GM12874 (cell line): ENCODE measurements around the gene RFX4.

Source experiments
- TF ChIP-seq, protein P1 (sequence below): IDR thresholded peaks from 2 replicates; pipeline ENCODE4 v1.5.1; 2011; ENCODE audit warnings: low read depth, mild to moderate bottlenecking, control low read depth, low read length, moderate library complexity; ENCODE audit not compliant: insufficient read depth

The RFX4 gene

DNA sequence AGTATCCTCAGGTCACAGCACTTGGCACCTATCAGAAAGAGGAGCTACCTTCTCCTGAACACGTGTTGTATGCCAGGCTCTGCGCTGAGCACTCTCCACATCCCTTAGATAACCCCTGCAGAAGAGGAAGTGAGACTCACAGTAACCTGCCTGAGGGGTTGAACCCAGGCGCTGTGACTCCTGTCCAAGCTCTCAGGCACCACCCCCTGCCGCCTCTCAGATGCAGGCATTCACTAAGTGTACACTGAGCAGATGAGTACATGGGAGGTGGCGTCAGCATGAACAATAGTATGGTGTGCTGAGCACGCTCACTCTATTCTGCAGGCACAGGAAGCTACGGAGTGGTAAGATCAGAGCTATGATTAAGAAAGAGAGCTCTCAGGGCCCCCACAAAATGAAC, 170.7 kb downstream of the RFX4 start:
- TF ChIP-seq, protein P1, sequence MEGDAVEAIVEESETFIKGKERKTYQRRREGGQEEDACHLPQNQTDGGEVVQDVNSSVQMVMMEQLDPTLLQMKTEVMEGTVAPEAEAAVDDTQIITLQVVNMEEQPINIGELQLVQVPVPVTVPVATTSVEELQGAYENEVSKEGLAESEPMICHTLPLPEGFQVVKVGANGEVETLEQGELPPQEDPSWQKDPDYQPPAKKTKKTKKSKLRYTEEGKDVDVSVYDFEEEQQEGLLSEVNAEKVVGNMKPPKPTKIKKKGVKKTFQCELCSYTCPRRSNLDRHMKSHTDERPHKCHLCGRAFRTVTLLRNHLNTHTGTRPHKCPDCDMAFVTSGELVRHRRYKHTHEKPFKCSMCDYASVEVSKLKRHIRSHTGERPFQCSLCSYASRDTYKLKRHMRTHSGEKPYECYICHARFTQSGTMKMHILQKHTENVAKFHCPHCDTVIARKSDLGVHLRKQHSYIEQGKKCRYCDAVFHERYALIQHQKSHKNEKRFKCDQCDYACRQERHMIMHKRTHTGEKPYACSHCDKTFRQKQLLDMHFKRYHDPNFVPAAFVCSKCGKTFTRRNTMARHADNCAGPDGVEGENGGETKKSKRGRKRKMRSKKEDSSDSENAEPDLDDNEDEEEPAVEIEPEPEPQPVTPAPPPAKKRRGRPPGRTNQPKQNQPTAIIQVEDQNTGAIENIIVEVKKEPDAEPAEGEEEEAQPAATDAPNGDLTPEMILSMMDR: no peak

DNA sequence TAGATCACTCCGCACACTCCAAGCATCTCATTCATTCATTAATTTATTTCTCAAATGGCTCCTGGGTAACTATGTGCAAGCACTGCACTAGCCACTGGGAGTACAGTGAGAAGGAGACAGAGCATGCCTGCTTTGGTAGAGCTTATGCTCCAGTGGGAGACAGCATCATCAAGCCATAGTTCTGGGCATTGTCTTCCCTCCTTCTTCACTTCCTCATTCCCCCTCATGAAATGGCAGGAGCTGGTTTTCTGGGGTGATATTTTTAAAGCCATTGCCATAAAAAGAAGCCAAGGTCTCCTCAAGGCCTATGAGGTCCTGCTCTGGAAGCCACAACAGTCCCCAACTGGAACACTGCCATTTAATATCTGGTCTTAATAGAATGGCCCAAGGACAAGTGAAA, 171.5 kb downstream of the RFX4 start:
- TF ChIP-seq, protein P1: no peak

DNA sequence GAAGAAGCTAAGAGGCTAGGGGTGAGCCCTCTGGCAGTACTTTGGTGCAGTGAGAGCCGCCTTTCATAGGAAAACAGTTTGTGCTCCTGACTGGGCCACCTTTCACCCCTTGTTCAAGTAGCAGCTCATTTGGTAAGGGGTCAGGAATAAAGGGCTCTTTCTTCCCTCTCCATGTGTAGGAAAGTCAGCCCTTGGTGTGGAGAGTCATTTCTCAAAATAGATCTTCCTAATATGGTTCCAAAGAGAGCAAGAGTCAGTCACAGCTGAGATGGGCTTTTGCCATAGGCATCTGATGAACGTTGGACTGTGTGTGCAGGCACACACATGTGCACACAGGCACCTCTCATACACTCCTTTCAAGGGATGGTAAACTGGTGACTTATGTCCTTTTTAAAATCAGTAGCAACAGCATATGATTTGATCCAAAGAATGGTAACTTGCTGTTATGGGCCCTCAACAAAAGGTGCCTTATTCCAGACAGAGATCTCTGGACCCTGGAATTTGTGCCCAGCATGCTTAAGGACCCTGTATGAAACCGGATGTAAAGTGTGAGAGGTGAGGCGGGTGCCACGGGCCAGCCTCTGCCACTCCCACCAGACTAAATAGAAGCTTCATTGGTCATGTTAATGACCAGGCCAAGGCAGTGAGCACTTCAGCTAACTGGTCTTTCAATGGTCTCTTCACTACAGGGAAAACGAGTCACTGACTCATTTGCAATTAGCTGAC, 175.0 kb downstream of the RFX4 start:
- TF ChIP-seq, protein P1: no peak

DNA sequence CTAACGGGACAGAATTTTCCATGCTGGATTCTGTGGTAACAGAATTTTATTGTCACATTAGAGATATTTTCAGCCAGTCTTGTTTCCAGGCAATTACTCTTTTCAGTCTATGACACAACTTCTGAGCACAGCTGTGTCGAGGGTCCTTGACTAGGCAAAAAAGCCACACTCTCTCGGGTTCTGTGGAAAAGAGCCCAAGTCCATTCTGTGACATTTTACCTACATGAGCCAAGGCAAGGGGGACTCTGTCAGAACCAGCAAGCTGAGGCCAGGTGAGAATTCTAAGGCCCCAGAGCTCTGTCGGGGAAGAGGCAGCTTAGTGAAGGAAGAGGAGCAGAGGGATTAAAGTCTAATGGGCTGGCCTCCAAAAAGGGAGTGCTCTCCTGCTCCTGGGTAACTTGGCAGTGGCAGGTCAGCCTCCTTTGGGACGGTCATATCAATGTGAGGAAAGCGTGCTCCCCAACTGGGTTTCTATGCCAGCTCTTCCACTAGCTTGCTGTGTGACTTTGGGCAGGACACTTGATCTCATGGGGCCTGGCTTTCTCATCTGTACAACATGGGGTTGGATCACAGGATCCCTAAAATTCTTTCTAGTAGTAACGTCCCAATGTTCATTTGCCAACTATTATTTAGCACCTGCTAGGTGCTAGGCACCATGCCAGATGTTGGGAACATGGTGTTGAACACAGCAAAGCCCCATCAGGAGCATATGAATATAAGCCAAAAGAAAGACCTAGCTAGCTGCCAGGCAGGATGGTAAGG, 175.7 kb downstream of the RFX4 start:
- TF ChIP-seq, protein P1: no peak

DNA sequence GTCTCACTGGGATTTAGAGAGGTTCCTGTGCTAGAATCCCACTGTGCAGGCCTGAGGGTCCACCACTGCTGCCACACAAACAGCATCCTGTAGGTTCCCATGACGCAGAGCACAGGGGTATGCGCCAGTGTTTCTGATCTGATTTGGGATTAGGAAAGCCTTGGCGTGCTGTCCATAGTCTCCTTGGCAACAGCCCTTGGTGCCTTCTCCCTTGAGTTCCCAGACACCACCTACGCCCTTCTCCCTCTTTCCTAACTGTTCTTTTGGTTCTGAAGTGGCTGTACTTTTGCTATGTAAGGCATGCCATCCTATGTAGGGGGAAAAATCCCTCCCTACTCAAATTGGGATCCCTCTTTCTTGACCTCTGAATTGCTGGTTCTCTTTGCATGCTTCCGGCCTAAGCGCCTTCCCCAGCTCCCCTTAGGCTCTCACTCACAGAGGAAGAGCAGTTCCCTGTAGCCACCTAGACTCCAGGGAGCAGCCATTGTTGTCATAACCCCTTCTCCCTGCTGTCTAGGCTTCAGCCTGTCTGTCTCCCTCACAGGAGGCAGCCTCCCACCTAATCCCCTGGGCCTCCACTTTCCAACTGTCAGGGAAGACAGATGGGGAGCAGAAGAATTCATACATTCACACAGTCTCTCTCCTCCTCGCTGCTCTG, 176.9 kb downstream of the RFX4 start:
- TF ChIP-seq, protein P1: no peak

DNA sequence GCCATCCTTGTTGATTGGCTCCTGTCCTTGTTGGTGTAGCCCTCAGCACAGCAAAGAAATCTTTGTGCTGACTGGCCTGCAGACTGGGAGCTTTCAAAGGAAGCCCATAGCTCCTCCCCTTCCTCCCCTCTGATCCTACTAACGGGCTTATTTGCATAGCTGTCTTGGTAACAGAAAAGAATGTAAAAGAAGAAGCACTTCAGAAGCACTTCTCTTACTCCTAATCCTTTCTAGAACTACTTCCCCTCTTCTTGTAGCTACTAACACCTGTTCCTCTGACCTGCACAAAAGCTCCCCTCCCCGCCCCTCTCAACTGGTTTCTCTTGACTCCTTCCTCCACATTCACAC, 177.4 kb downstream of the RFX4 start:
- TF ChIP-seq, protein P1: no peak

DNA sequence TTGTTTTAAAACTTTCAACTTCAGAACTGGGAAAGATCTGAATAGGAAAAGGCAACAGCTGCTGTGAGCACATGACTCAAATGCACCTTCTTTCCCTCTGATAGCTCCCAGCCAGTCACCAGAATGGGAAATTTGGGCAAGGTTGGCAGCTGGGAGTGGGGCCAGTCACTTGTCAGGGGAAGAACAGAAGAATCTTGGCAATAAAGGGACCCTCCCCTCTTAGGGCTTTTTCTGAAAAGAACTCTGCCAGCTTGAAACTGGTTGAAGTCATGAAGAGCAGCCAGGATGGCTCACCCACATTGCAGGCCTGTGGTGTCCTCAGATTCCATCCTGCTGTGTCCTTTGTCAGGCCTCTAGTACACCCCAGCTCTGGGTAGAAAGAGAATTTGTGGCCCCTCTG, 181.4 kb downstream of the RFX4 start:
- TF ChIP-seq, protein P1: no peak
